GM23338 (cell line): Measurements from ENCODE around the gene SAFB.

ENCODE experiments used
- EZH2phosphoT487 ChIP-seq: fragments of 200-600 bp; sonication (generic); IDR thresholded peaks from one replicate; pipeline ENCODE4 v1.8.1; 2018; ENCODE audit warnings: antibody characterized with exemption; ENCODE audit not compliant: unreplicated experiment
- POLR2AphosphoS5 ChIP-seq: IDR thresholded peaks from 2 replicates; pipeline ENCODE4 v1.6.1; 2016; ENCODE audit warnings: antibody characterized with exemption, low read depth

GRCh38 chr19:5628461-5628860 is 5.6 kb downstream of the SAFB start:
- TF ChIP-seq EZH2phosphoT487 = no peak
- TF ChIP-seq POLR2AphosphoS5 = no peak
